Measurements from ENCODE around the gene GPR142.

GRCh38 chr17:74394977-74395376 lies 27.7 kb downstream of the GPR142 start:
- no peak for TF ChIP-seq EP300 (IDR thresholded peaks at IDR 0.05)
- no peak for TF ChIP-seq POLR2A (IDR thresholded peaks at IDR 0.05)
- no peak for TF ChIP-seq CTCF (IDR thresholded peaks at IDR 0.05)
- TF ChIP-seq POLR2AphosphoS5 (IDR thresholded peaks at IDR 0.05), result peak in 2 of 3 donors; percentile 55 to 76

Data from stomach (tissue), 4 donors.